Osteocyte (in vitro differentiated cells): Measurements from ENCODE around the gene PPP2R3C. TPM values are rescaled to one million over a fixed set of nuclear protein-coding genes. Genes with fewer than 3 reads are reported as not detected.
A peak's percentile ranks its signal among the peaks of the same experiment; 100 is the strongest.
"Not testable (repeated sequence)": the region's sequence is repeated elsewhere in the genome, so short reads cannot be mapped to it uniquely, and the experiment has no call there.

ENCODE experiments used
- DNase-seq: peaks from one replicate; pipeline ENCODE4 v3.0.0; 2021; ENCODE audit warnings: mixed read lengths; ENCODE audit not compliant: unreplicated experiment; ENCODE audit errors: extremely low spot score
- H3K27ac Mint-ChIP-seq: one replicate; pipeline ENCODE4 v1.8.0; 2021; ENCODE audit warnings: mild to moderate bottlenecking, mixed read lengths; ENCODE audit not compliant: unreplicated experiment
- H3K27me3 Mint-ChIP-seq: one replicate; pipeline ENCODE4 v1.8.0; 2021; ENCODE audit warnings: mixed read lengths; ENCODE audit not compliant: unreplicated experiment
- H3K36me3 Mint-ChIP-seq: one replicate; pipeline ENCODE4 v1.8.0; 2021; ENCODE audit warnings: mixed read lengths; ENCODE audit not compliant: unreplicated experiment
- H3K4me1 Mint-ChIP-seq: one replicate; pipeline ENCODE4 v1.8.0; 2021; ENCODE audit warnings: mixed read lengths; ENCODE audit not compliant: unreplicated experiment
- H3K4me3 Mint-ChIP-seq: one replicate; pipeline ENCODE4 v1.8.0; 2021; ENCODE audit warnings: mild to moderate bottlenecking, moderate library complexity, mixed read lengths; ENCODE audit not compliant: unreplicated experiment
- H3K9me3 Mint-ChIP-seq: one replicate; pipeline ENCODE4 v1.8.0; 2021; ENCODE audit warnings: mixed read lengths; ENCODE audit not compliant: unreplicated experiment
- total RNA-seq: library from RNA; stranded (reverse); gene quantifications from 2 replicates; pipeline ENCODE4 v1.2.1, GENCODE V29; 2021
- TF ChIP-seq, protein P1 (sequence below): fragments of 200-600 bp; sonication (generic); IDR thresholded peaks from 2 replicates; pipeline ENCODE4 v1.5.0; 2021; ENCODE audit warnings: antibody characterized with exemption, mild to moderate bottlenecking, moderate library complexity

PPP2R3C gene
- total RNA-seq, 1 donor from 2014 or later, result 33.1 TPM

GRCh38 chr14:35073486-35073885, 48.3 kb downstream of the PPP2R3C start:
- H3K27ac Mint-ChIP-seq, result no peak overlapping the region
- H3K4me1 Mint-ChIP-seq, result no peaks in the 10 kb centered on the region
- peaks cover 3% of the 10 kb centered on the region for H3K9me3 Mint-ChIP-seq
- no peak for DNase-seq
- peaks cover 37% of the 10 kb centered on the region for H3K36me3 Mint-ChIP-seq
- H3K27me3 Mint-ChIP-seq, result no peaks in the 10 kb centered on the region
- H3K4me3 Mint-ChIP-seq, result no peak overlapping the region
- TF ChIP-seq, protein P1, sequence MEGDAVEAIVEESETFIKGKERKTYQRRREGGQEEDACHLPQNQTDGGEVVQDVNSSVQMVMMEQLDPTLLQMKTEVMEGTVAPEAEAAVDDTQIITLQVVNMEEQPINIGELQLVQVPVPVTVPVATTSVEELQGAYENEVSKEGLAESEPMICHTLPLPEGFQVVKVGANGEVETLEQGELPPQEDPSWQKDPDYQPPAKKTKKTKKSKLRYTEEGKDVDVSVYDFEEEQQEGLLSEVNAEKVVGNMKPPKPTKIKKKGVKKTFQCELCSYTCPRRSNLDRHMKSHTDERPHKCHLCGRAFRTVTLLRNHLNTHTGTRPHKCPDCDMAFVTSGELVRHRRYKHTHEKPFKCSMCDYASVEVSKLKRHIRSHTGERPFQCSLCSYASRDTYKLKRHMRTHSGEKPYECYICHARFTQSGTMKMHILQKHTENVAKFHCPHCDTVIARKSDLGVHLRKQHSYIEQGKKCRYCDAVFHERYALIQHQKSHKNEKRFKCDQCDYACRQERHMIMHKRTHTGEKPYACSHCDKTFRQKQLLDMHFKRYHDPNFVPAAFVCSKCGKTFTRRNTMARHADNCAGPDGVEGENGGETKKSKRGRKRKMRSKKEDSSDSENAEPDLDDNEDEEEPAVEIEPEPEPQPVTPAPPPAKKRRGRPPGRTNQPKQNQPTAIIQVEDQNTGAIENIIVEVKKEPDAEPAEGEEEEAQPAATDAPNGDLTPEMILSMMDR, result no peak

GRCh38 chr14:35072226-35072625, 49.6 kb downstream of the PPP2R3C start:
- TF ChIP-seq, protein P1, result no peak
- Mint-ChIP-seq H3K9me3 (peaks cover 3% of the 10 kb centered on the region), H3K27me3 (no peaks in the 10 kb centered on the region), H3K36me3 (peaks cover 45% of the 10 kb centered on the region), H3K27ac (no peak overlapping the region), H3K4me1 (no peaks in the 10 kb centered on the region), H3K4me3 (no peak overlapping the region)
- no peak for DNase-seq

GRCh38 chr14:35068238-35069012, 53.4 kb downstream of the PPP2R3C start:
- DNase-seq, result no peak
- H3K27ac Mint-ChIP-seq, result no peak overlapping the region
- H3K27me3 Mint-ChIP-seq, result no peaks in the 10 kb centered on the region
- no peaks in the 10 kb centered on the region for H3K4me1 Mint-ChIP-seq
- TF ChIP-seq, protein P1, result no peak
- no peak overlapping the region for H3K4me3 Mint-ChIP-seq
- peaks cover 41% of the 10 kb centered on the region for H3K36me3 Mint-ChIP-seq
- no peaks in the 10 kb centered on the region for H3K9me3 Mint-ChIP-seq

DNA sequence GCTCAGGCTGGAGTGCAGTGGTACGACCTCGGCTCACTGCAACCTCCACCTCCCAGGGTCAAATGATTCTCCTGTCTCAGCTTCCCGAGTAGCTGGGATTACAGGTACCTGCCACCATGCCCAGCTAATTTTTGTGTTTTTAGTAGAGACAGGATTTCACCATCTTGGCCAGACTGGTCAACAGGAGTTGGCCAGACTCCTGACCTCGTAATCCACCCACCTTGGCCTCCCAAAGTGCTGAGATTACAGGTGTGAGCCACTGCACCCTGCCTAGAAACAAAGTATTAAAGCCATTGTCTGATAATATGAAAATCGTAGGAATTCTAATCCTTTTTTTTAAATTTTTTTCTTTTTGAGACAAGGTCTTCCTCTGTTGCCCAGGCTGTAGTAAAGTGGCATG, 56.1 kb downstream of the PPP2R3C start:
- H3K27ac Mint-ChIP-seq, H3K4me1 Mint-ChIP-seq, H3K9me3 Mint-ChIP-seq, DNase-seq, H3K27me3 Mint-ChIP-seq, H3K4me3 Mint-ChIP-seq: not testable (repeated sequence)
- H3K36me3 Mint-ChIP-seq, result peaks cover 26% of the 10 kb centered on the region

- Mint-ChIP-seq H3K36me3 (peaks cover 29% of the 10 kb centered on the region), H3K27ac (peak overlapping the region; percentile 15)
- H3K4me1 Mint-ChIP-seq, DNase-seq, H3K9me3 Mint-ChIP-seq, H3K27me3 Mint-ChIP-seq, H3K4me3 Mint-ChIP-seq: not testable (repeated sequence)
Measured at GRCh38 chr14:35061113-35061791, 60.5 kb downstream of the PPP2R3C start.

DNA sequence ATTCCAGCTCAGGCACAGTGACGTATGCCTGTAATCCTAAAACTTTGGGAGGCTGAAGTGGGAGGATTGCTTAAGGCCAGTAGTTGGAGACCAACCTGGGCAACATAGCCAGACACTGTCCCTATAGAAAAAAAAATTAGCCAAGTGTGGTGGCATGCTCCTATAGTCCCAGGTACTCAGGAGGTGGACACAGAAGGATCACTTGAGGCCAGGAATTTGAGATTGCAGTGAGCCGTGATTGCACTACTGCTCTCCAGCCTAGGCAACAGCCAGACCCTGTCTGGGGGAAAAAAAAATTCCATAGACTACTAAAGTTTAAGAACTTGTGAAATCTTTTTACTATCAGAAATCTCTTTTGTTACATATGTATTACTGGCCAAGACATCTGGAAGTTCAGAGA, 69.2 kb downstream of the PPP2R3C start:
- Mint-ChIP-seq H3K4me1 (peaks cover 23% of the 10 kb centered on the region), H3K4me3 (no peak overlapping the region), H3K27ac (no peak overlapping the region), H3K27me3 (no peaks in the 10 kb centered on the region), H3K9me3 (no peaks in the 10 kb centered on the region), H3K36me3 (peaks cover 11% of the 10 kb centered on the region)
- DNase-seq, result no peak
- TF ChIP-seq, protein P1, result no peak
